Hepatocyte (in vitro differentiated cells): ENCODE results near the gene ANAPC5.

Experiments used
- CTCF ChIP-seq: fragments of 200-600 bp; sonication (generic); IDR thresholded peaks from 2 replicates; pipeline ENCODE4 v1.5.1; 2016; ENCODE audit warnings: antibody characterized with exemption, mild to moderate bottlenecking; ENCODE audit not compliant: poor library complexity
- EZH2 ChIP-seq: fragments of 200-600 bp; sonication (generic); IDR thresholded peaks from 2 replicates; pipeline ENCODE4 v1.6.1; 2016; ENCODE audit warnings: antibody characterized with exemption, mild to moderate bottlenecking, borderline replicate concordance
- EZH2phosphoT487 ChIP-seq: fragments of 200-600 bp; sonication (generic); IDR thresholded peaks from one replicate; pipeline ENCODE4 v1.6.1; 2018; ENCODE audit warnings: antibody characterized with exemption, mild to moderate bottlenecking, low read depth, moderate library complexity; ENCODE audit not compliant: unreplicated experiment, severe bottlenecking

GRCh38 chr12:121356657-121357056 is 4.4 kb upstream of the ANAPC5 start:
- TF ChIP-seq CTCF (no peak), EZH2phosphoT487 (no peak), EZH2 (no peak)
